ENCODE results near the gene DSCAML1.

Gene DSCAML1

DNA sequence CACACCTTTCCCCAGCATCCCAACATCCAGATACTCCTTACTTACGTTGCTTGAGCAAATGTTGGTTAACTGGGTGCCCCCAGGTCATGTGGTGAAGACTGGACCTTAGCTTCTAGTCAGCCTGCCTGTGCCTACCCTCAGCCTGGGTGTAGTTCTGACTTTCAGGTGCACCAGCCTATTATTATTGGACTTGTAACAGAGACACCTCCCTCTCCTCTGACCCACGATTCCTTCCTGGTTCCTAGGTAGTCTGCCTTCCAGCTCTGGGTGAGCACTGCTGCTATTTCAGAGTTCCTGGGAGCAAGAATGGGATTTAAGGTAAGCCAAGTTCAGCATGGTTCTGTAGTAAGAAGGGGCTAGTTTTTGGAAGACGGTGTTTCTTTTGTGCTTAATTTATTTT lies 138.2 kb downstream of the DSCAML1 start:
- DNase-seq (ENCODE audit: extremely low read depth, low read depth): no peak

DNA sequence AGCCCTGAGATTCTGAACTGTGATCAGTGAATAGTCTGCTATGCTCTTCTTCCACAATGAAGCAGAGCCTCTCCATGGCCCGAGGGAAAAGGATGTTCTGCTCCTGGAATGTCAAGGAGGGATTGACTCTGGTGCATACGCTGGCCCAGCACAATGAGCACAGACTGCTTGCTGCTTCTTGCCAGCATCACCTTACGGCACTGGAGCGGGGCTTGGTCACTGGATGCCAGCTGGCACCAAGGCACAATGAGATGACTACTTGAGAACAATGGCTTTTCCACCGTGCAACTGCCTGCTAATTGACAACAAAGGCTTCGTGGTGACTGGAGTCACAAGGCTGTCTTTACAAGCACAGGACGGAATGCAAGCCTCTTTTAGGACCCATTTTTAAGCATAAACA lies 139.2 kb downstream of the DSCAML1 start:
- no peak for DNase-seq (ENCODE audit: extremely low read depth, low read depth)
- TF ChIP-seq, protein P1, sequence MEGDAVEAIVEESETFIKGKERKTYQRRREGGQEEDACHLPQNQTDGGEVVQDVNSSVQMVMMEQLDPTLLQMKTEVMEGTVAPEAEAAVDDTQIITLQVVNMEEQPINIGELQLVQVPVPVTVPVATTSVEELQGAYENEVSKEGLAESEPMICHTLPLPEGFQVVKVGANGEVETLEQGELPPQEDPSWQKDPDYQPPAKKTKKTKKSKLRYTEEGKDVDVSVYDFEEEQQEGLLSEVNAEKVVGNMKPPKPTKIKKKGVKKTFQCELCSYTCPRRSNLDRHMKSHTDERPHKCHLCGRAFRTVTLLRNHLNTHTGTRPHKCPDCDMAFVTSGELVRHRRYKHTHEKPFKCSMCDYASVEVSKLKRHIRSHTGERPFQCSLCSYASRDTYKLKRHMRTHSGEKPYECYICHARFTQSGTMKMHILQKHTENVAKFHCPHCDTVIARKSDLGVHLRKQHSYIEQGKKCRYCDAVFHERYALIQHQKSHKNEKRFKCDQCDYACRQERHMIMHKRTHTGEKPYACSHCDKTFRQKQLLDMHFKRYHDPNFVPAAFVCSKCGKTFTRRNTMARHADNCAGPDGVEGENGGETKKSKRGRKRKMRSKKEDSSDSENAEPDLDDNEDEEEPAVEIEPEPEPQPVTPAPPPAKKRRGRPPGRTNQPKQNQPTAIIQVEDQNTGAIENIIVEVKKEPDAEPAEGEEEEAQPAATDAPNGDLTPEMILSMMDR (IDR thresholded peaks at IDR 0.05; ENCODE audit: low read depth, low read length): no peak

More for the DNA sequence above, 138.2 kb downstream of the DSCAML1 start:
- TF ChIP-seq, protein P1 (IDR thresholded peaks at IDR 0.05; ENCODE audit: low read depth, low read length): no peak

DNA sequence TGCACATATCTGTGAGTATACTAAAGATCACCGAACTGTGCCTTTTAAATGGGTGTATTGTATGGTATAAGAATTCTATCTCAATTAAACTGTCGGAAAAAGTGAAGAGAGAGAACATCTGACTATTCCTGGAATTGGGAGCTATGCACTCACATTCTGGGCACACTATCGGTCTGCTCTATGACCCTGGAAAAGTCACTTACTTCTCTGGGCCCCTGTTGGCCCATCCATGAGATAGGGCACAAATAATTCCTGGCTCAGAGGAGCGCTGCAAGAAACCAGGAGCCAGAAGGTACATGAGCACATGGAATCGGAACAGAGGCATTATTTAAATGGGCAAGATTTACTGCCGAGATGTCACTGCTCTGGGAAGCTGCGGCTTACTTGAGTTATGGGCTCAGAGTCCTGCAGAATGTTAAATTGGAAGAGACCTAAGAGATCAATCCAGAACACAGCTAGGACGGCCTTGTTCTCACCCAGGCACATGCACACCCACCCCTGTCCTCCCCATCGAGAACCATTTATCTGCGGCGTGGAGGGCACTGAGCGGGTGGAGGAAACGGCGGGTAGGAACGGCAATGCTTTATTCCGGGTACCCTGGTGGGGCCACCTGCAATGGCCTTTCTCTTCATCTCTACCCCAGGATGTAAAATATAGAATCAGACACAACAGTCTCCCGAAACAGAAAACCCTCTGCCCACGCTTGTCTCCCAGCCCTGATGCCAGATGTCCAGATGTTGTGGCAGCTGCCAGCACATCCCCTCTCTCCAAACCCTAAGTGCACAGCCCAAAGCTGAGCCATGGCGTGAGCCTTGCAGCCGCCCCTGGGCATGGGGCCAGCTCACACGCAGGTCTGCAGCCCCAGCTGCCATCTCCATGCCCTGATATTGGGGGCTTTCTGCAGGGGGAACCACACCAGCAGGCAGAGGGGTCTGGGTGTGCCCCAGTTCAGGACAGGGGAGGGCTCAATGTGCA lies 142.4 kb downstream of the DSCAML1 start:
- no peak for DNase-seq (ENCODE audit: extremely low read depth, low read depth)
- TF ChIP-seq, protein P1 (IDR thresholded peaks at IDR 0.05; ENCODE audit: low read depth, low read length): no peak

DNA sequence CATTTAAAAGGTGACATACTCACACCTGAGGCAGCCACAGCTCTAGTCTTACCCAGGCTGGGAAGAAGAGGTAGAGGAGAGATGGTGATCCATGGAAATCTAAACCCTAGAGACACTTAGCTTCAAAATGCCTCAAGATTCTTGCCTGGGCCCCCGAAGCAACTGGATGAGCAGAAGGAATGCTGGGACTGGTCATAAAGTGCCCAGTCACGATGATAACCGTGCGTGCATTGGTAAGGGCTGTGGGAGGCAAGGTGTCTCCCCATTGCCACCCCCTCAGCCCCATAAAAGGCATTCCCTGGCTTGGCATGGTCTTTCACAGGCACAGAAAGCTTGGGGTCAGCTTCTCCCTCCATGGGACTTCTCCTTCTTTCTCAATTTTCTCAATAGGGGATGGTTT lies 144.5 kb downstream of the DSCAML1 start:
- DNase-seq (ENCODE audit: extremely low read depth, low read depth): no peak
- TF ChIP-seq, protein P1 (IDR thresholded peaks at IDR 0.05; ENCODE audit: low read depth, low read length): no peak

DNA sequence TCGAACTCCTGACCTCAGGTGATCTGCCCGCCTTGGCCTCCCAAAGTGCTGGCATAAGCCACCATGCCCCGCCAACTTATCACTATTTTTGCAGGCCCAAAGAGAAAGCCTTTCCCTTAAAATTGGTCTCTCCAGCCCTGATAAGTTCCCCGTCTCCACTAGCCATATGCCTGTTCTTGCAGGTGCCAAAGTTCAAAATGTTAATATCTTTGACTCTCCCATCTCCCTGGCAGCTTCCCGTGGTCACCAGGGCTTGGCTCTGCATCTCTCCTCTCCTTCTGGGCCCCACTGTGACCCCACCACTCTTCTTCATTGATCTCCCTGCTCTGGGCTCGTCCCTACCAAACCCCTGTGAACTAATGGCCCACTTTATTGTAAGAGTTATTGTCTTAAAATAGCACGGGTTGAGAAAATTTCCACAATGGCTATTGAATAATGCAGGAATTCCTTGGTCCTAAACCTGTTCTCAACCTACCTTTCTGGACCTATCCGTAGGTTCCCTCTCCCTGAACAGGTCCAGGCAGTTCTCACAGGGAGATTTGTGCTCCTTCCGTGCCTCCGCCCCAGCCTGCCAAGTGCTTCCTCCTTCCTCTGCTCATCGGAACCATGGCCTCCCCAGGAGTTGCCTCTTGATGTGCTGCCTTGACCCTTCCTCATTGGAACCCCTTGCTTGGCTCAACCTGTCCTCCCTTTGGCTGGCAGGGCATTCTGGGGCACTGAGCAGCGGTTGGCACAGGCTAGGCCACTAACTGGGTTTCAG lies 147.5 kb downstream of the DSCAML1 start:
- TF ChIP-seq, protein P1 (IDR thresholded peaks at IDR 0.05; ENCODE audit: low read depth, low read length): no peak
- DNase-seq (ENCODE audit: extremely low read depth, low read depth): no peak

DNA sequence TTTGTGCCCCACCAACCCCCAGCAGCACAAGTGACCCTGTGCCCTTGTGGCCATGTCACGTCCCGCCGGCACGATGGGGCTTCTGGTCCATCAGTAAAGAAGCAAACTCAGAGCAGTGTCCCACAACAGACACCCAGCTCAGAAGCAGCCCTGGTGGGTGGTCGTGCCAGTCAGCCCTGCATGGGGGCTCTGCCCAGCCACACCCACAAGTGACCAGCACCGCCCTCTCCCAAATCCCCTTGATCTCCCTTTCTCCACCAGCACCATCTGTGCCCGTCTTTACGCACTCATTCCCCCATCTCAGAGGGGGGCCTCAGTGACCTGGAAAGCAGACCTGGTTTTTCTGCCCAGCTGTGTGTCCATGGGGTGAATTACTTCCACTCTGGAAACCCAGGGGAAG lies 149.1 kb downstream of the DSCAML1 start:
- TF ChIP-seq, protein P1 (IDR thresholded peaks at IDR 0.05; ENCODE audit: low read depth, low read length): no peak

DNA sequence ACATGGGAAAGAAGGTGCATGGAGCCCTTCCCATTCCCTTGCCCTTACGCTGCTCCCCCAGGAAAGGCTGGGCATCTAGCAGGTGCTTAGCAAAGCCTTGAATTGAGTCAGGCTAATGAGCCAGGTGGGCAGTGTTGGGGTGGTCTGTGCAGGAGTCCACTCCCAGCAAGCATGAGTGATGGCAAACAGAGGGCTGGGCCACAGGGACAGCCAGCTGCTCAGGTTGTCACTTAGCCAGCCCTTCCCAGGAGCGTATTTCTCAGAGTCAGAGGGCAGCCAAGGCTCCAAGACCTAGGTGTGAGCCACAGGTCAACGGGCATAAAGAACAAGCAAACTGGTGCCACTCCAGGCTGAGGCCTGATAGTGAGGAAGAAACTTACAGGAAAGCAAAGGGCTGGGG lies 149.8 kb downstream of the DSCAML1 start:
- TF ChIP-seq, protein P1 (IDR thresholded peaks at IDR 0.05; ENCODE audit: low read depth, low read length): no peak
- DNase-seq (ENCODE audit: extremely low read depth, low read depth): no peak

More for the DNA sequence above, 149.1 kb downstream of the DSCAML1 start:
- no peak for DNase-seq (ENCODE audit: extremely low read depth, low read depth)
